GM18507 (cell line): ENCODE measurements around the gene CGB2.
"Not testable (repeated sequence)": the region's sequence is repeated elsewhere in the genome, so short reads cannot be mapped to it uniquely, and the experiment has no call there.

Source experiments
- DNase-seq: peaks from one replicate; pipeline ENCODE4 v3.0.0; 2011; ENCODE audit warnings: low read depth; ENCODE audit not compliant: insufficient read length; ENCODE audit errors: extremely low spot score
- FAIRE-seq: peaks from 2 replicates; lab custom pipeline; 2011; peaks lifted over from hg19 to GRCh38; lab: Jason Lieb, UNC

The CGB2 gene

GRCh38 chr19:49031642-49032301 is at the start of gene CGB2:
Gene CGB2 (plus strand): TSS chr19:49031890. CDS start chr19:49032096, 206 bp downstream.
- not testable (repeated sequence) for FAIRE-seq

GRCh38 chr19:48982280-48982679 is 49.4 kb upstream of the CGB2 start:
- FAIRE-seq: no peak
- no peak for DNase-seq

More at GRCh38 chr19:49031642-49032301, at the start of gene CGB2:
- not testable (repeated sequence) for DNase-seq

GRCh38 chr19:48985711-48986110 is 46.0 kb upstream of the CGB2 start:
- DNase-seq (no peak), FAIRE-seq (no peak)

GRCh38 chr19:48986211-48986610 is 45.5 kb upstream of the CGB2 start:
- FAIRE-seq: no peak

GRCh38 chr19:48987323-48987722 is 44.4 kb upstream of the CGB2 start:
- DNase-seq (no peak), FAIRE-seq (no peak)

More at GRCh38 chr19:48986211-48986610, 45.5 kb upstream of the CGB2 start:
- no peak for DNase-seq

GRCh38 chr19:48988286-48988685 is 43.4 kb upstream of the CGB2 start:
- no peak for DNase-seq
- no peak for FAIRE-seq

- DNase-seq (no peak), FAIRE-seq (no peak)
Measured at GRCh38 chr19:48988860-48989259, 42.8 kb upstream of the CGB2 start.

- no peak for DNase-seq
- FAIRE-seq: no peak
Measured at GRCh38 chr19:48989701-48990291, 41.9 kb upstream of the CGB2 start.

GRCh38 chr19:48990400-48990799 is 41.3 kb upstream of the CGB2 start:
- DNase-seq: no peak
- no peak for FAIRE-seq

GRCh38 chr19:48991011-48991609 is 40.6 kb upstream of the CGB2 start:
- DNase-seq: no peak
- FAIRE-seq: no peak

- FAIRE-seq: no peak
- no peak for DNase-seq
Measured at GRCh38 chr19:48991873-48992580, 39.7 kb upstream of the CGB2 start.

- DNase-seq (no peak), FAIRE-seq (no peak)
Measured at GRCh38 chr19:48992581-48993174, 39.0 kb upstream of the CGB2 start.

GRCh38 chr19:48993175-48994034 is 38.3 kb upstream of the CGB2 start, which contains the start of the genes GYS1 and RUVBL2:
Gene GYS1 (minus strand): TSS chr19:48993309. CDS start chr19:48993112, 197 bp downstream.
Gene RUVBL2 (plus strand): TSS chr19:48993887. CDS start chr19:48993912, 25 bp downstream.
- DNase-seq (peak; percentile 98), FAIRE-seq (peak; percentile 99)

- DNase-seq: no peak
- no peak for FAIRE-seq
Measured at GRCh38 chr19:48994035-48994386, 37.7 kb upstream of the CGB2 start.

GRCh38 chr19:48997972-48998371 is 33.7 kb upstream of the CGB2 start:
- FAIRE-seq (no peak), DNase-seq (no peak)

- DNase-seq (no peak), FAIRE-seq (peak; percentile 52)
Measured at GRCh38 chr19:48999481-49000325, 32.0 kb upstream of the CGB2 start.

GRCh38 chr19:49004133-49004532 is 27.6 kb upstream of the CGB2 start:
- no peak for DNase-seq

GRCh38 chr19:49004964-49005614 is 26.6 kb upstream of the CGB2 start:
- FAIRE-seq (no peak), DNase-seq (no peak)

More at GRCh38 chr19:49004133-49004532, 27.6 kb upstream of the CGB2 start:
- FAIRE-seq: no peak
